Endothelial cell of umbilical vein (primary cell): ENCODE measurements around the gene SEC22B. TPM values are rescaled to one million over a fixed set of nuclear protein-coding genes. Genes with fewer than 3 reads are reported as not detected.
A peak's percentile ranks its signal among the peaks of the same experiment; 100 is the strongest.
"Not testable (repeated sequence)": the region's sequence is repeated elsewhere in the genome, so short reads cannot be mapped to it uniquely, and the experiment has no call there.

Experiments used
- BruUV-seq: library from RNA; stranded (reverse); fragments of 400-500 nt; replicated peaks from 2 replicates; lab custom pipeline; 2021; lab: Mats Ljungman, UMichigan
- CTCF ChIA-PET: fragments of 300-600, 350-600 bp; sonication (Branson Sonifier 250); formaldehyde crosslinking; loops from one replicate; lab custom pipeline; 2021; ENCODE audit warnings: antibody characterized with exemption, inconsistent platforms; lab: Charles Lee
- POLR2A ChIA-PET: fragments of 300-600, 350-600 bp; sonication (Branson Sonifier 250); formaldehyde crosslinking; loops from one replicate; lab custom pipeline; 2021; ENCODE audit warnings: antibody characterized with exemption, inconsistent platforms; lab: Charles Lee
- DNase-seq: peaks from one replicate; pipeline ENCODE4 v3.0.0-alpha.2; 2011; ENCODE audit warnings: low read depth, low spot score
- FAIRE-seq: peaks from 2 replicates; lab custom pipeline; 2011; peaks lifted over from hg19 to GRCh38; lab: Jason Lieb, UNC
- H2AFZ ChIP-seq: 2 replicates; pipeline ENCODE4 v1.6.0; 2012; ENCODE audit warnings: low read depth, low read length, control low read depth, inconsistent platforms
- H3K27ac ChIP-seq: 2 replicates; pipeline ENCODE4 v1.5.1; 2011; ENCODE audit warnings: low read depth, mild to moderate bottlenecking, control low read depth, low read length, moderate library complexity; ENCODE audit not compliant: insufficient read depth
- H3K27me3 ChIP-seq, 2 experiments: 2 replicates each; pipeline versions ENCODE4 v1.6.0 to v1.6.1; 2011; ENCODE audit warnings: low read length in 2 of 2, mixed read lengths in 1 of 2; ENCODE audit not compliant: control insufficient read depth in 2 of 2, insufficient read depth in 2 of 2
- H3K36me3 ChIP-seq, 2 experiments: 2 replicates in 1 of 2; 3 replicates in 1 of 2; pipeline ENCODE4 v1.5.1; 2011; ENCODE audit warnings: low read length in 2 of 2, mild to moderate bottlenecking in 1 of 2, moderate library complexity in 1 of 2; ENCODE audit not compliant: control insufficient read depth in 2 of 2, insufficient read depth in 2 of 2; ENCODE audit errors: extremely low read depth in 1 of 2
- H3K4me1 ChIP-seq: 3 replicates; pipeline ENCODE4 v1.5.1; 2011; ENCODE audit warnings: mild to moderate bottlenecking, low read length; ENCODE audit not compliant: control insufficient read depth, insufficient read depth; ENCODE audit errors: extremely low read depth
- H3K4me2 ChIP-seq: 2 replicates; pipeline ENCODE4 v1.6.1; 2011; ENCODE audit warnings: low read length, control low read depth, mixed read lengths; ENCODE audit not compliant: insufficient read depth
- H3K4me3 ChIP-seq, 3 experiments: fragments of 200-600 bp in 1 of 3; sonication (generic), shearing (Covaris generic) in 1 of 3; replicated peaks in 1 of 3; 2 replicates each; pipeline ENCODE4 v1.5.1; 2011 to 2016; ENCODE audit warnings: control low read depth in 3 of 3, low read length in 3 of 3, mild to moderate bottlenecking in 2 of 3, inconsistent platforms in 1 of 3, low read depth in 1 of 3, moderate library complexity in 1 of 3; ENCODE audit not compliant: insufficient read depth in 1 of 3
- H3K79me2 ChIP-seq: 2 replicates; pipeline ENCODE4 v1.6.0; 2012; ENCODE audit warnings: low read length, inconsistent platforms; ENCODE audit not compliant: control insufficient read depth, insufficient read depth
- H3K9ac ChIP-seq: replicated peaks from 2 replicates; pipeline ENCODE3; 2011; ENCODE audit warnings: low read length, control low read depth; ENCODE audit not compliant: insufficient read depth; ENCODE audit errors: extremely low read depth
- H3K9me1 ChIP-seq: replicated peaks from 3 replicates; pipeline ENCODE4 v1.6.0; 2011; ENCODE audit warnings: mild to moderate bottlenecking, low read length; ENCODE audit not compliant: control insufficient read depth, insufficient read depth; ENCODE audit errors: extremely low read depth
- H3K9me3 ChIP-seq: replicated peaks from 2 replicates; pipeline ENCODE4 v1.5.1; 2012; ENCODE audit warnings: low read length, inconsistent platforms; ENCODE audit not compliant: control insufficient read depth, insufficient read depth
- H4K20me1 ChIP-seq: replicated peaks from 2 replicates; pipeline ENCODE3; 2011; ENCODE audit warnings: mild to moderate bottlenecking, low read length; ENCODE audit not compliant: control insufficient read depth, insufficient read depth; ENCODE audit errors: extremely low read depth
- CTCF ChIP-seq, 2 donors: IDR thresholded peaks; 1 replicate in 1 of 2; 2 replicates in 1 of 2; pipeline ENCODE4 v1.5.1; 2011; ENCODE audit warnings: low read length in 2 of 2, mild to moderate bottlenecking in 2 of 2, moderate library complexity in 2 of 2, control low read depth in 1 of 2, inconsistent platforms in 1 of 2, low read depth in 1 of 2; ENCODE audit not compliant: insufficient read depth in 1 of 2; ENCODE audit errors: extremely low read depth in 1 of 2
- dilution Hi-C: fragments of 300-500 bp; cut with MboI; formaldehyde crosslinking; loops from one replicate; pipeline ENCODE4 v1.15.0; 2019; ENCODE audit warnings: low sequenced_read_pairs; ENCODE audit not compliant: extremely low pct_ligation_motif_present
- intact Hi-C: fragments of 100-400 bp; cut with micrococcal nuclease; formaldehyde crosslinking; loops from one replicate; pipeline ENCODE4 v1.10.0; 2022
- polyA plus RNA-seq, 4 experiments: library from polyadenylated mRNA; depleted of rRNA in 3 of 4; stranded (reverse) in 3 of 4; unstranded in 1 of 4; fragments of >200 nt; gene quantifications; 2 replicates each; pipeline versions ENCODE4 v1.2.1 to v1.2.3, GENCODE V29; 2011 to 2012; ENCODE audit warnings: missing spikeins in 1 of 4
- total RNA-seq: library from RNA; stranded (reverse); gene quantifications from 2 replicates; pipeline ENCODE4 v1.2.3, GENCODE V29; 2021

SEC22B gene
- total and polyA plus RNA-seq, 2 donors (not counting 3 experiments of a cell fraction or from before 2014, with no cell fraction given) = 14.2 to 27.3 TPM

- peaks cover 13% of the 10 kb centered on the region for H3K4me1 ChIP-seq
- H3K9me3 ChIP-seq, POLR2A ChIA-PET, DNase-seq, H3K27me3 ChIP-seq, H3K27ac ChIP-seq, H2AFZ ChIP-seq, H3K36me3 ChIP-seq, H4K20me1 ChIP-seq, dilution Hi-C loops, CTCF ChIA-PET, H3K9ac ChIP-seq, BruUV-seq, H3K4me2 ChIP-seq, H3K79me2 ChIP-seq, H3K9me1 ChIP-seq, H3K4me3 ChIP-seq: not testable (repeated sequence)
- peak; percentile 40 for FAIRE-seq
- intact Hi-C loops = loop anchor here (5.0 kb wide), 1 partner anchor 259 kb away; no protein-coding TSS in a partner anchor
- TF ChIP-seq CTCF (IDR thresholded peaks at IDR 0.05; ENCODE audit: extremely low read depth in 1 of 2, insufficient read depth in 1 of 2, low read depth in 1 of 2, low read length in 2 of 2) = peak in 1 of 2 donors; percentile 5
Observed at GRCh38 chr1:120145806-120146205, 30.5 kb downstream of the SEC22B start.

- Histone ChIP-seq H3K27ac (peak overlapping the region; percentile 55), H3K4me1 (peaks cover 13% of the 10 kb centered on the region)
- H3K9me3 ChIP-seq, H3K4me3 ChIP-seq, POLR2A ChIA-PET, dilution Hi-C loops, H2AFZ ChIP-seq, H3K79me2 ChIP-seq, DNase-seq, H3K27me3 ChIP-seq, H3K9me1 ChIP-seq, H4K20me1 ChIP-seq, H3K4me2 ChIP-seq, H3K36me3 ChIP-seq, CTCF ChIA-PET, BruUV-seq, H3K9ac ChIP-seq: not testable (repeated sequence)
- FAIRE-seq = peak; percentile 83
- intact Hi-C loops = loop anchor here (5.0 kb wide), 2 partner anchors 197 to 257 kb away; no protein-coding TSS in a partner anchor
Observed at GRCh38 chr1:120144626-120145025, 31.7 kb downstream of the SEC22B start.

- FAIRE-seq, dilution Hi-C loops, POLR2A ChIA-PET, CTCF ChIA-PET, H3K36me3 ChIP-seq, H3K27me3 ChIP-seq, H4K20me1 ChIP-seq, H3K9me3 ChIP-seq, BruUV-seq, H3K79me2 ChIP-seq, H2AFZ ChIP-seq, H3K4me3 ChIP-seq, H3K9ac ChIP-seq, H3K9me1 ChIP-seq: not testable (repeated sequence)
- peaks cover 13% of the 10 kb centered on the region for H3K4me1 ChIP-seq
- H3K4me2 ChIP-seq = peak overlapping the region; percentile 31
- DNase-seq = peak; percentile 33
- peak overlapping the region; percentile 55 for H3K27ac ChIP-seq
- intact Hi-C loops = loop anchor here (5.0 kb wide), 1 partner anchor 197 kb away; no protein-coding TSS in a partner anchor
Observed at GRCh38 chr1:120144169-120144568, 32.2 kb downstream of the SEC22B start.
